Adipocyte (in vitro differentiated cells): Measurements from ENCODE around the gene IFI44.

Source experiments
- DNase-seq: peaks from one replicate; pipeline ENCODE4 v3.0.0-alpha.2; 2015; ENCODE audit warnings: low read depth
- H3K27me3 ChIP-seq: replicated peaks from 2 replicates; pipeline ENCODE4 v1.7.0; 2013; ENCODE audit warnings: mild to moderate bottlenecking, low read length, moderate library complexity; ENCODE audit not compliant: control insufficient read depth, insufficient read depth
- H3K36me3 ChIP-seq: 2 replicates; pipeline ENCODE4 v1.7.0; 2013; ENCODE audit warnings: low read length, mild to moderate bottlenecking, moderate library complexity; ENCODE audit not compliant: control insufficient read depth, insufficient read depth, severe bottlenecking
- H3K4me1 ChIP-seq: 2 replicates; pipeline ENCODE4 v1.7.0; 2013; ENCODE audit warnings: mild to moderate bottlenecking, low read length, moderate library complexity; ENCODE audit not compliant: control insufficient read depth, insufficient read depth
- H3K4me3 ChIP-seq: 2 replicates; pipeline ENCODE4 v1.7.0; 2013; ENCODE audit warnings: mild to moderate bottlenecking, low read length, moderate library complexity
- H3K9ac ChIP-seq: 2 replicates; pipeline ENCODE4 v1.7.0; 2013; ENCODE audit warnings: mild to moderate bottlenecking, low read length, moderate library complexity
- H3K9me3 ChIP-seq: 2 replicates; pipeline ENCODE4 v1.7.0; 2013; ENCODE audit warnings: mild to moderate bottlenecking, low read length, moderate library complexity; ENCODE audit not compliant: control insufficient read depth

The IFI44 gene

DNA sequence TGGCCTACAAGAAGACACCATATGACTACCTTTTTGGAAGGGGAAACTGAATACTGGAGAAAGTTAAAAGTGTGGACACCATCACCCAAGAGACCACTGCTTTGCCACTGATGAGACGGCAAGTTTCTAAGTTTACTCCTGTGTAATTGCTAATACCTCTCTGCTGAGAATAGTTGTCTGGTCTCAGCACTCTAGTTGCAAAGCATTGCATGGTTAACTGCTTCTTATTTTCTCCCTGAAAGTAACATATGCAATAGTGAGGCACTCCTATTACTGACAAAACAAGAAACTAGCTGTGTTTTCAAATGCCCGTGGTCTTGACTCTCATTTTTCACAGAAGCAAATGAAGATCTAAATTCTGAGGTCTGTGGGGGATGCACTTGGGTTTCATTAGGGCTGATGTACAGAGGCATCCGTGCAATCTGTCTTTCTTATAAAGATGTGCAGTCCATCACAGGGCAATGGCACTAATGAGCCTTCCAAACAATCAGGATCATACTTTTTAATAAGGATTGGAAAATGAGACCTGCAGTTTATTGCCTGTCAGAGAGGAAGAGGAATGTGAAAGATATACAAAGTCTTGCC, 62.9 kb downstream of the IFI44 start:
- peaks cover 19% of the 10 kb centered on the region for H3K4me1 ChIP-seq
- H3K9ac ChIP-seq = no peak overlapping the region
- no peaks in the 10 kb centered on the region for H3K27me3 ChIP-seq
- H3K36me3 ChIP-seq = no peaks in the 10 kb centered on the region
- DNase-seq = no peak
- no peak overlapping the region for H3K4me3 ChIP-seq
- H3K9me3 ChIP-seq = no peaks in the 10 kb centered on the region

- no peaks in the 10 kb centered on the region for H3K36me3 ChIP-seq
- H3K4me3 ChIP-seq = no peak overlapping the region
- DNase-seq = no peak
- H3K9ac ChIP-seq = no peak overlapping the region
- H3K9me3 ChIP-seq = no peaks in the 10 kb centered on the region
- H3K27me3 ChIP-seq = no peaks in the 10 kb centered on the region
- peaks cover 19% of the 10 kb centered on the region for H3K4me1 ChIP-seq
Observed at GRCh38 chr1:78713297-78713696, 63.7 kb downstream of the IFI44 start.
